ENCODE data around the gene CCER1. TPM values are rescaled to one million over a fixed set of nuclear protein-coding genes. Genes with fewer than 3 reads are reported as not detected.

Gene CCER1
- polyA plus RNA-seq, 3 donors, result not detected

DNA sequence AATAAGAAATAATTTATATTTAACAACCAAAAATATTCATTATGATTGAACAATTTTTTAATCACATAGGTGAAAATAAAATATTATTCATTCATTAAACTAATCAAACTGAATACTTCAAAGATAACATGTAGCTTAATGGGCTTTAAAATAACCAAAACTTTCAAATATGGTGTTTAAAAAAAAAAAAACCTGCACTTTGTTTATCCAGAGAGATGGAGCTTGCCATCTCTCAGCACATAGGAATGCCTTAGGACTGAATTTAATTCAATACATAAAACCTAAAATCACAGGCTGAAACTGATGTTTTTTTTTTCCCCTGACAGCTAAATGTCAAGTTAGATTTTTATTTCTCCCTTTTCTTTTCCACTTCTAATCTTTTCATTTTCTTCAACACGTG, 14.4 kb upstream of the CCER1 start:
- no peak for DNase-seq

DNA sequence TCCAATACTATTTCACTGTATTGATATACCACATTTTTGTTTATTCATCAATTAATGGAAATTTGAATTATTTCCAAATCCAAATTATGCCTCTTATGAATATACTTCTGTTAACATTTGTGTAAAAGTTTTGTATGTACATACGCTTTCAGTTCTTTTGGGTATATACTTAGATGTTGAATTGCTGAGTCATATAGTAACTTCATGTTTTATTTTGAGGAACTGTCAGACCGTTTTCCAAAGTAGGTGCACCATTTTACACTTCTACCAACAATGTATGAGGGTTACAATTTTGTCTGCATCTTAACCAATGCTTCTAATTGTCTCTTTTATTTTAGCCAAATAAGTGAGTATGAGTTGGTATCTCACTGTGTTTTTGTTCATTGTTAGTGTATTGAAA, 10.2 kb upstream of the CCER1 start:
- DNase-seq, result no peak

DNA sequence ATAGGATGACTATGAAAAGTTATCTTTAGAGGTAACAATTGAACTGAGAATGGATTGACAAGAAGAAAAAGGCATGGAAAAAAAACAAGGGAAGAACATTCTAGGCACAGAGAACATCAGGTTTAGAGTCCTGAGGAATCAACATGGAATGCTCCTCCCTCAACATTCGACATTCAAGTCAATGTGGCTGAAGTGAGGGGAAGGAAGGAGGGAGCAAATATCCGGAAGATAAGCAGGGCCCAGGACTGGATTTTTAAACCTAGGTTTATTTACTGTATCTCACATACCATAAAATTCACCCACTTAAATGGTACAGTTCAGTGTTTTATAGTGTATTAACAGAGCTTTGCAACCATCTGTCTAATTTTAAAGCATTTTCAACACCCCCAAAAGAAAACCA, 9.6 kb upstream of the CCER1 start:
- no peak for DNase-seq

DNA sequence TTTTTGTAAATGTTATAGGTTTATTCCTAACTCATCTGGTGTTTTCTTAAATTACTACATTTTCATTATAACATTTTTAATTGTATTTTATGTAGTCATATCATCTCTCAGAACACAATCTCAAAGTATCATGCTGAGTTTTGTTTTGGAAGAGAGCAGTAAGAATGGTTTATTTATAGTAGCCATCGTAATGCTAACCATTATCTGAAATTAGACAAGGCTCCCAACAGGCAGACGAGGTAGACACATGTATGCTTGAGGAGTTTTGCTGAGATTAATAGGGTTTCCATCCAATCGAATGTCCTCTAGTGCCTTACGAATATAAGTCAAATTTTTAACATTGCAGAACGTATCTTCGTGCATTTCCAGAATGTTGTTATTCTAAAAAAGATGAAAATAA, 9.0 kb upstream of the CCER1 start:
- no peak for DNase-seq

DNA sequence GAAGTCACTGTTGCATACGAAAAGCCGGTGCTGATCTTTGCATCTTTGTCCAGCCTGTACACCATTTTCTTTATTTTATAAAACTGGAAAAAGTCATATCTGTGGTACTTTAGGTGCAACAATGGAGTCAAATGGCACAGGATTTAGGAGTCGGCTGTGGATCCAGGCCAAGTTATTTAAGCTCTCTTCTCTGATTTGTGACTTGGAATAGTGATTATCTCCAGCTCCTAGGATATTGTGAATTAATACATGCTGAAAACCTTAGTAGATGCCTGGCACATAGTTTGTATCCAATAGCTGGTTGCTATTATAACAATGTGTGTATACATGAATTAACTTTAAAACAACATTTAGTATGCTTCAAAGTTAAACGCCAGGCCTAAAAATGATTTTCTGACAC, 6.2 kb upstream of the CCER1 start:
- no peak for DNase-seq

DNA sequence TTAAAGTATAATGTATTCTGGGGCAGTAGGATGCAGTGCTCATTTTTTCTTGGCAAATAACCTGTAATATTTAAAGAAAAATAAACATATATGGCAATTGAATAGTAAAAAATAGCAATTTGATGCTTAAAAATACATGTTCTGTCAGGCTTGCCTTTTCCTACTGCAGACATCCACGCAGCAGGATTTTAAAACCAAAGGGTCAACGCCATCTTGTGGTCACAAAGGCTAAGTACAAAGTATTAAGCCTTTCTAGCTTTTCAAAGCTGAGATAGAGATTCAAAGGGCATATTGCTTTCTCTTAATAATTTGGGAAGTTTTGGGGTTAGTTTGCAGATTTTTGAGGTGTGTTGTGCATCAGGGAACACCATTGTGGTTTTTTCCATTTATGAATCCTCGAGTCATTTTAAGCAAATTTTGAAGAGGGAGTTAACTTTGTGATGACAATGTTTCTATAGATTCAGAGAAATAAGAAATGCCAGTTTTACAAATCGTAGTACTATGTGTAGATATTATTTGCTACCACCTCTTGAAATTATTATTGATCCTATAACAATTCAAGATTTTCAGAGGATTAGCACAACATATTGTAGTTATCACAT, 4.7 kb upstream of the CCER1 start:
- peak; percentile 51 for DNase-seq

DNA sequence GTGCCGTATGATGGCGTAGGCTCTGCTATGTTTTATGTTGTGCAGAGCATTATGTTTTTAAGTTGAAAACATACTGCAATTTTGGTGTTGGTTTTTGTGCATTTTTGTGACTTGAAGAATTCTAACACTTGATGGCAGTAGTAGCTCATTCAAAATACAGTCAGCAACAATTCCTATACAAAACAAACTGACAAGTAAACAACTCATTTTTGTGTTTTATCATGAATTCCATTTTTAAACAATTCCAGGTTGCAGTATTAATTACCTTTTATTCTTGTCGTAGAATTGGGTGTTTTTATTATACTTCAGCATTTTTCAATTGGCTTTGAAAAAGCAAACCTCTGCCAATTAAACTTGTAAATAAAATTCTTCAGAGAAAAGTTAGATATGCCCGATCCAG, 4.1 kb upstream of the CCER1 start:
- no peak for DNase-seq

DNA sequence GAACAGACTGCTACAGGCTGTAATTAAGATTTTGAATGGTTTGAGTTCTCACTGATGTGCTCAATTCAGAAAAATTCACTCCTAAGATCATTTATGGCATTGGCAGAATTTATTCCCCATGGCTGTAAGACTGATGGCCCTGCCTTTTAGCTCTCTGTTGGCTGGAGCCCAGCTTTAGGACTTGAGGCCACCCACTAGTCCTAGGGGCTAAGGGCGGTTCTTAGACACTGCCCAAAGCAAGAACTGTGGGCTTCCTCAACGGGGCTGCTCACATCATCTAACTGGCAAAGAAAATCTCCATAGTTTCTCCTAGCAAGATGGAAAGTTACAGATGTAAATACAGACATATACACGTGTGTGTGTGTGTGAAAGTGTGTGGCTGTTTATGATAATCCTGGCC, 3.4 kb upstream of the CCER1 start:
- DNase-seq, result no peak

DNA sequence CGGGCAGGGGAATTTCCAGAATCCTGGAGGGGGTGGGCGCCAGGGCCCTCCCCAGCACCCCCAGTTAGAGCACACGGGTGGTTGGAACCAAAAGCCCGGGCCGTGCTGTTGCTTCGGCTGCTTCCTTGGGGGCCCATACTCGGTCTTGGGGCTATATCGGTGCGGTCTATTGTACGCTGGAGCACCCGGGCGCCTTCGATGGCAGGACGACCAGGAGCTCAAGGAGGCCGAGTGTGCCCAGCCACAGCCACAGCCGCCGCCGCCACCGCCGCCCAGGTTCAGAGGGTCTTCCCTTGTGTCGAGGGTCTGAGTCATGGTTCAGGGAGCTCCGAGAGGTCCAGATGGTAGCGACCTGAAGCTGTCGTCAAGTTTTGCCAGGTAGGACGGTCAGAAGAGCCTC, 548 bp downstream of the CCER1 start:
- no peak for DNase-seq

DNA sequence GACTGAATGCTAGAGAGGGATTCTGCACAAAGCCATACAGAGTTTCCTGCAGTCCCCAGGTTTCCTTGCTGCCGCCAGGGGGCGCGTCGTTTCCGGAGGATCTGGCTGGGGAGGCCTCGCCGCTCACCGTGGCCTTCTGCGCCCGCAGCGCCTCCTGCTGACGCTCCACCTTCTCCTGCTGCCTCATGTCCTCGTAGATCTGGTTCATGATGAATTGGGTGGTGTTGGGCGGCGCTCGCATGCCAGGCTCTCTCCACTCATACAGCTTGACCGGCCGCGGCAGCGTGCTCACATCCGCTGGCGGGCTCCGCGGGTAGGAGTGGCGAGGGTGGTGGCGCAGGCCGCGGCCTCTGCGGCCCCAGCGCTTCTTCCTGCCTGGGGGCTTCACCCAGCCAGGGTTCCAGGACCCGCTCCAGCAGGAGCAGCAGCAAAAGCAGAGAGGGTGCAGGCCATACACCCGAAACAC, 987 bp downstream of the CCER1 start:
- no peak for DNase-seq

DNA sequence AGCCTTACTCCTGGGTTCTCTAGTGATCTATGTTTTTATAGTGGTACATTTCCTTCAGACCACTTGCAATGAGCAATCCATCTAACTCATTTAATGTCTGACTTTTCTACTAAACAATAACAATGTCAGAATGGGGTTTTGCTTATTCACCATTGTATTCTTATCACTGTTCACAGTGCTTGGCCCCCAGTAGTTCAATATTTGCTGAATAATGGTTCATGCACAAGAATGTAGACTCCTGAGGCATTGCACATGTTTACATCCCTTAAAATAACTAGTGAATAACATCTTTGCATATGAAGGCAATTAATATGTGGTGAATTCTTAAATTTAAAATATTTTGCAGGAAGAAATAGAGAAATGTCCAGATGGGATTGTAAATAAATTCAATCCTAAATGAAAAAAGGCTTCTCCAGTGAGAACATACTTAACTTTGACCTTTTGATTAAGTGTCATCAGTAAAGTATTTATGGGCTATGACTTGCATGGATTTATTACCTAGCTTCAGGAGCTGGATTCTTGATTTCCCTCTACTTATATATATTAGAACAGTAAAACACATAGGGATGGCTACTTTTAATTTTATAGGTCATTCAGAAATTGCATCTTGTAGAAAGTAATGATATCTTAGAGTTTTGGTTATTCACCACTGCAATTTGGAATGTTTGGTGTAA, 3.4 kb downstream of the CCER1 start:
- no peak for DNase-seq

DNA sequence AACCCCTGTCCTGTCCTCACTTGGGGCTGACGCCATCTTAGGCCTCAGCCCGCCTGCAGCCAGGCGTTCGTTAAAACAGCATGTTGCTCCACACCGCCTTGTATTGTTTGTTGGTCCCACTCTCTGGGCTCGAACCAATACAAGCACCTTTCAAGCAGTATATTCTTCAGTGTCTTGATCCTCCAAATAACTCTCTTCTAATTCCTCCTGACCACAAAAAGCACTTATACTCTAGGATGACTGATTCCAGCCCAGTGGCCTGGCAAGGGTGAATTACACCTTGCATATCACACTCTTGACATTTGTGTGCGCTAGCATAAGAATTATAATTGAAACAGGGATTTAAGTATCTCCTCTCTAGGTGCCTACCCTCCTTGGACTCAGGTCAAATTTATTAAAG, 7.1 kb downstream of the CCER1 start:
- DNase-seq, result no peak

DNA sequence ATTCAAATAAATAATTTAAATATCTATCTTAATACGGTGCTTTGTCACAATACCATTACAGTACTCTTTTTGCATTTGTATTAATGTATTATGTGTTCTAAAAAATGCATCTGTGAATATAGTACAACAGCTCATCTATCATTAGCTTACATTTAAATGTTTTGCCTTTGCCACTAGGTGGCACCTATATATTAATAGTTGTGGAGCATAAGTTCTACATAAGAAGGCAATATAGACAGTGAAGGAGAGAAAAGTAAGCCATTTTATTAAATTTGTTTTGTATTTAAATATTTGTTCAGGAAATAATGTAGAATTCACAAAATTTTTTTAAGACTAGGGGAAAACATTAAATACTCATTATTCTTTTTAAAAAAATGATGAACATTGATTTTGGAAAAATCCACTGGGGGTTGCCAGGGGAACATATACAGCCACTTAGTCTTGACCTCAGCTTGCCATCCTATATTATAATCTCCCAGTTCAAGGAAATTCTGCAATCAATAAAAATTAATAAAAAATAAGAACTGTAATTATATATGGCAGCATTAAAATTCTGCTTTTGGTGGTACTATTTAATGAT, 9.8 kb downstream of the CCER1 start:
- no peak for DNase-seq

DNA sequence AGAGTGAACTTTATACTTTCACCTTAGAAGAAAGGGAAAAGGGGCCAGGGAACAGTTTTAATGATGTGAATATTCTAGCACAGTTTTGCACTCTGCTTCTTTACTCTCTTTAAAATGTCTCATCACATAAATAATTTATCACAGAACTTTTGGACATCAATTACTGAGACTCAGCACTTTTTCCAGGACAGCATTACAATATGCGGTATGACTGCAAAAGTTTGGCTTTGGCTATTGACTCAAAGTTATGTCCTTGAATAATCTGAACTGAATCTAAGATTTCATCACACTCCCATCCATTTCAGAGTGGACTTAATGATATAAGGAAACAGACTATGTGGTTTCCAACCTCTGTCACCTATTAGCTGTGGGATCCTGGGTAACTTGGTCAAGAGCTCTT, 11.7 kb downstream of the CCER1 start:
- no peak for DNase-seq

DNA sequence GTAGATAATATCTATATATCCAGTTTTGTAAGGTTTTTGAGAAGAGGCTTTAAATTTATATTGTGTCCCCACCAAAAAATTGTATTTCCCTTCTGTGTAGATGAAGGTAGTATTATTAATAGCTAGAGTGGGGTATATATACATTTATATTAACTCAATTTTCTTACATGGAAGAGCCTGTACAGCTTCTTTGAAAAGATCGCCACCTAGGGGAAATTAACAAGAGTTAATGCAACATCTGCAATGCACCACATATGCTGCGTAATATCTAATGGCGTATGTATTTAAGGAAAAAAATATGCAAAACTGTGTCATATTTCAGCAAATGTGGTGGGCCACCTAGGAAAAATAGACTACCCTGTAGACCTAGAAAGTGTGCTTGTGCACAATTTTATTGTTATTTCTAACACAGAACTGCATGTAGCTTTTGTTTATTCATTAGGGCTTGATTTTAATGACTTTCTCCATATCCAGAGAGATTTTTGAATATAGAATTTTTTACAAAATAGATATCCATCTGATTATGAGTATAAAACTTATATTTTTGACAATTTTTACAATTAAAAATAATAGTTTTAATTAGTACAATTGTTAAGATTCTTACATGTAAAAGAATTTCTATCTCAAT, 14.0 kb downstream of the CCER1 start:
- no peak for DNase-seq

DNA sequence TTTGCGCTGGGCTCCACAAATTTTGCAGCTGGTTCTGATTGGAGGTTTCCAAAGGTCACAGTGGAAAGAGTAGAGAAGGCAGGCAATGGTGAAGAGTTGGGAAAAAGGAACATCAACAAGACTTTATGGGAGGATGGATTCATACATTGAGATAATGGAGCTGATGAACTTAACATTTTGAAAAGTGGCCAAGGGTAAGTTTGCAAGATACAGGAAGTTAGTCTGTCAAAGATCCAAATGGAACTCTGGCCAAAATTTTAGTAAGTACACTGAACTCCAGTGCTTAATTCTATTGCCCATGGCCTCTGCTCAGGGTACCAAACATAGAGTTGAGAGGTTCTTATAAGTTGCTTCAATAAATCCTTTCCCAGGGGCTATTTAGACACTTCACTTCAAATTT, 15.6 kb downstream of the CCER1 start:
- no peak for DNase-seq

DNA sequence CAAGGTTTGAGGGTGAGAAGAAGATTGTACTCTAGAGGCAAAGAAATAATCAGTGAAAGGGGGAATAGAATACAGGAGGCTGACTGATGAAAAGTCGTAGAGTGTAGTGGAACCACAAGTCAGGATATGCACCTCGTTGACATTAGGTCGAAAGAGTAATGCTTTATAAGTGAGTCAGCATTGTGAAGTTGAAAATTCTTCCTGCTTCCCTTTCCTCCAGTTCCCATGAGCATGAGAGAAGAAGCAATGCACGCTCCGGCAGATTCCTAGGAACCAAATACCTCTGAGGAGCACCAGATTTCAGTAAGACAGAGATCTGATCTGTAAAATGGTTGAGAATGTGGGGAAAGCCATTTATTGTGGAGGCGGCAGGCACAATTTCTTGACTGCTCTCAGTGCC, 16.5 kb downstream of the CCER1 start:
- DNase-seq, result no peak

DNA sequence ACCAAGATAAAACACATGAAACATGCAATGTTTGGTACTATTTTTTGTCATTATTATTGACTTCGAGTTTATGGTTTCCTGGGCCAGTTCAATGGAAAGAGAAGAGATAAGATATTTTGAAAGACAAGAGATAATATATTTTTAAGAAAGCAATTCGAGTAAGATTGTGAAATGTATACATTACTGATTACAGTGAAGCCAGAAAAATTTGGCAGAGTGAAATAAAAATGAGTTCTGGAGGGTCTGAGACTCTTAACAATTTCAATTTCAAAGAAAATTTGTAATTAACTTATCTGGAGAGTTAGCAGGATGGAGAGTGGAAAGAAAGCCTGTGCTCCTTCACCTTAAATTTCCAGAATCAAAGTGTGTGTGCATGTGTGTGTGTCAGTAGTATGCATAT, 17.3 kb downstream of the CCER1 start:
- DNase-seq, result no peak

DNA sequence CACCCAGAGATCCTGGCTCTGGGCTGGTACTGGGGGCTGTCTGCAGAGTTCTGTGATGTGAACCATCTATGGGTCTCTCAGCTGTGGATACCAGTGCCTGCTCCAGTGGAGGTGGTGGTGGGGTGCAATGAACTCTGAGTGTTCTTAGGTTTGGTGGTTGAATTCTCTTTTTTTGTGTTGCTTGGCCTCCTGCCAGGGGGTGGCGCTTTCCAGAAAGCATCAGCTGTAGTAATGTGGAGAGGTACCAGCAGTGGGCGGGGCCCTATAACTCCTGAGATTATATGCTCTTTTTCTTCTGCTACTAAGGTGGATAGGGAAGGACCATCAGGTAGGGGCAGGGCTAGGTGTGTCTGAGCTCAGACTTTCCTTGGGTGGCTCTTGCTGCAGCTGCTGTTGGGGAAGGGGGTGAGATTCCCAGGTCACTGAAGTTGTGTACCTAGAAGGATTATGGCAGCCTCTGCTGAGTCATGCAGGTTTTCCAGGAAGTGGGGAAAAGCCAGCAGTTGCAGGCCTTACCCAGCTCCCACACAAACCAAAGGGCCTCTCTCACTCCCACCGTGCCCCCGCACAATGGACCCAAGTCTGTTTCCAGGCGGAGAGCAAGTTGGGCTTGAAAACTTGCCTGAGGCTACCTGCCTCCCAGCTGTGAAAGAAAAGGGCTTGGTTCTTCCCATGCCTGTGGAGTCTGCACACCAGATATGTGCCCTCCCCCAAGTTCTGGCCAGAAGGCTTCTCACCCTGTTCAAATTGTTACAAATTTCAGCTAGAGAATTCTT, 18.6 kb downstream of the CCER1 start:
- DNase-seq, result no peak

DNA sequence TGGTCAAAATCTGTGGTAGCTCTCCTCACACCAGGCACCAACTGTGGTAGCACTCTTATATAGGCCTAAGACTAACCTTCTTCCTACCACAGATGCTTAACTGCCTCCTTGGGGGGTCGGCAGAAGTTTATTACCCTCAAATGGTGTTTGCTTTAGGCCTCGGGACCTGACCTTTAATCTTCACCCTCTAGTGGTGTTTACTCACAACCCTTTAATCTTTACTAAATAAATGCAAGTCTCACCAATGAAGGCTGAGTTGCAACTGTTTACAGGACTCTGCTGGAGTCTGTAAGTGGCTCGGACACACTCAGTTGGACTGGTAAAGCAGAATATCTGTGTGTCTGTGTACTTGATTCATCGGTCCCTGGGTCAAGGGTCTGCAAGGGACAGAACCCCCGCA, 29.4 kb downstream of the CCER1 start:
- no peak for DNase-seq

DNA sequence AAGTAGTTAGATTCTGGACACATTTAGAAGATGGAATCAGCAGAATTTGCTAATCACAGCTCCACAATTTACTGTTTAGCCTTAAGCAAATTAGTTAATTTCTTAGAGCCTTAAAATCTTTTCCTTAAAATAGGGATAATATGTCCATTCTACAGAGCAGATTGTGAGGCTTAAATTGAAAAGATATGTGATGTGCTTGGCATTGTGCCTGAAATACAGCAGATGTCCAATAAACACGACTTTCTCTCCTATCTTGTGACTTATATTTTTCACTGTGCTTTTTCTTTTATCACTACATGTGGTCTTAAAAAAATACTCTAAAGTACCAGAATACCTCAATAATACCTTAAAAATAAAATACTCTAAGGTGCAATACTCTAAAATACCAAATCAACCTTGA, 30.6 kb downstream of the CCER1 start:
- DNase-seq, result no peak

DNA sequence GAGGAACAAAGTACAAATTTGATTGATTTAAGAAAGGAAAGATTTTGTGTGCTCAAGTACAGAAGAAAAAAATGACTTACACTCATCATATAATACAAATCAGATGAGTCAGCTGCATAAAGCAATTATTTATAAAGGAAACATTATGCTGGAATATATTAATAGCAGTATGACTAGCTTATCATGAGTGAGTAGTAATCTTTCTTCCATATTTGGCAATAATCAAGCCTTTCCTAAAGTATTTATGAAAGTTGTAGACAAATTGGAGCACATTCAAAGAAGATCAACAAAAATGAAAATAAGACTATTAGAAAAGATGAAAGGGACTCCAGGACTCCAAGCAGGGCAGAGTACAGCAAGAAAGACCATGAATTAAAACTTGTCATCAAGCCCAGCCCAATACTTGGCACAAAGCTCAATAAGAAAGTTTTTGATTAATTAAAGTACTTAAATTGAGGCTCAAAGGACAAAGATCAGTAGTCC, 32.8 kb downstream of the CCER1 start:
- peak; percentile 40 for DNase-seq
